Neural cell (in vitro differentiated cells): ENCODE results near the gene KRT5. TPM values are rescaled to one million over a fixed set of nuclear protein-coding genes. Genes with fewer than 3 reads are reported as not detected.

ENCODE experiments used
- H2AFZ ChIP-seq: fragments of 200-600, 300-800 bp; sonication (generic), shearing (Covaris generic); 2 replicates; pipeline ENCODE4 v1.6.0; 2014; ENCODE audit warnings: low read depth, mild to moderate bottlenecking, antibody characterized with exemption, low read length, moderate library complexity
- H3F3A ChIP-seq: fragments of 200-600 bp; shearing (Covaris generic); 2 replicates; pipeline ENCODE4 v1.6.1; 2016; ENCODE audit warnings: mild to moderate bottlenecking, moderate library complexity, mixed read lengths, antibody characterized with exemption, low read length; ENCODE audit not compliant: insufficient read depth, poor library complexity, severe bottlenecking
- H3K27ac ChIP-seq: fragments of 200-600, 300-800 bp; sonication (generic), shearing (Covaris generic); 2 replicates; pipeline ENCODE4 v1.5.1; 2014; ENCODE audit warnings: mild to moderate bottlenecking, low read length, moderate library complexity
- H3K27me3 ChIP-seq: fragments of 300-800, 200-600 bp; sonication (generic), shearing (Covaris generic); 2 replicates; pipeline ENCODE4 v1.6.0; 2014; ENCODE audit warnings: mild to moderate bottlenecking, low read depth, low read length, moderate library complexity; ENCODE audit not compliant: insufficient read depth
- H3K36me3 ChIP-seq: fragments of 300-800, 200-600 bp; sonication (generic), shearing (Covaris generic); 2 replicates; pipeline ENCODE4 v1.5.1; 2014; ENCODE audit warnings: mild to moderate bottlenecking, antibody characterized with exemption, low read length, moderate library complexity; ENCODE audit not compliant: insufficient read depth
- H3K4me2 ChIP-seq: fragments of 300-800, 200-600 bp; sonication (generic), shearing (Covaris generic); 2 replicates; pipeline ENCODE4 v1.6.0; 2014; ENCODE audit warnings: mild to moderate bottlenecking, low read length
- H3K4me3 ChIP-seq: fragments of 300-800, 200-600 bp; sonication (generic), shearing (Covaris generic); 2 replicates; pipeline ENCODE4 v1.5.1; 2014; ENCODE audit warnings: mild to moderate bottlenecking, low read length, moderate library complexity
- H3K79me2 ChIP-seq: fragments of 200-600 bp; shearing (Covaris generic); replicated peaks from 2 replicates; pipeline ENCODE4 v1.6.0; 2014; ENCODE audit warnings: mild to moderate bottlenecking, low read length, moderate library complexity; ENCODE audit not compliant: insufficient read depth
- H3K9ac ChIP-seq: fragments of 300-800, 200-600 bp; sonication (generic), shearing (Covaris generic); 2 replicates; pipeline ENCODE4 v1.6.1; 2016; ENCODE audit warnings: mild to moderate bottlenecking, low read length, mixed read lengths
- H3K9me2 ChIP-seq: fragments of 200-600 bp; shearing (Covaris generic); 2 replicates; pipeline ENCODE4 v1.6.1; 2016; ENCODE audit warnings: mild to moderate bottlenecking, low read length, mixed read lengths; ENCODE audit not compliant: insufficient read depth
- H3K9me3 ChIP-seq: fragments of 200-600, 300-800 bp; sonication (generic), shearing (Covaris generic); 2 replicates; pipeline ENCODE4 v1.6.1; 2016; ENCODE audit warnings: mild to moderate bottlenecking, mixed run types, low read length, moderate library complexity, mixed read lengths
- H4K20me1 ChIP-seq: fragments of 200-600 bp; shearing (Covaris generic); 2 replicates; pipeline ENCODE4 v1.6.1; 2016; ENCODE audit warnings: mild to moderate bottlenecking, mixed run types; ENCODE audit not compliant: insufficient read depth
- CTCF ChIP-seq: fragments of 450-650 bp; IDR thresholded peaks from 2 replicates; pipeline ENCODE4 v1.5.1; 2014; ENCODE audit warnings: antibody characterized with exemption, mild to moderate bottlenecking, moderate library complexity; ENCODE audit not compliant: poor library complexity, severe bottlenecking
- EP300 ChIP-seq: fragments of 450-650 bp; conservative IDR thresholded peaks from 2 replicates; pipeline ENCODE4 v1.6.1; 2014; ENCODE audit warnings: antibody characterized with exemption, mild to moderate bottlenecking, moderate library complexity; ENCODE audit not compliant: poor library complexity, severe bottlenecking
- EZH2 ChIP-seq: fragments of 200-600, 300-800 bp; shearing (Covaris generic), sonication (generic); IDR thresholded peaks from 2 replicates; pipeline ENCODE4 v1.6.1; 2014; ENCODE audit warnings: antibody characterized with exemption, low read length, borderline replicate concordance, mild to moderate bottlenecking; ENCODE audit not compliant: insufficient read depth, poor library complexity, severe bottlenecking
- MXI1 ChIP-seq: fragments of 450-650 bp; conservative IDR thresholded peaks from 2 replicates; pipeline ENCODE4 v1.6.1; 2014; ENCODE audit warnings: antibody characterized with exemption, mild to moderate bottlenecking; ENCODE audit not compliant: poor library complexity, severe bottlenecking
- POLR2AphosphoS5 ChIP-seq: IDR thresholded peaks from 2 replicates; pipeline ENCODE4 v1.6.1; 2012
- RAD21 ChIP-seq: fragments of 450-650 bp; conservative IDR thresholded peaks from 2 replicates; pipeline ENCODE4 v1.6.1; 2014; ENCODE audit warnings: antibody characterized with exemption, mild to moderate bottlenecking, moderate library complexity
- REST ChIP-seq: IDR thresholded peaks from 2 replicates; pipeline ENCODE4 v1.6.1; 2012; ENCODE audit warnings: borderline replicate concordance
- SMC3 ChIP-seq: fragments of 450-650 bp; conservative IDR thresholded peaks from 2 replicates; pipeline ENCODE4 v1.6.1; 2014; ENCODE audit warnings: antibody characterized with exemption, mild to moderate bottlenecking, moderate library complexity; ENCODE audit not compliant: poor library complexity
- TAF1 ChIP-seq: IDR thresholded peaks from 2 replicates; pipeline ENCODE4 v1.6.1; 2012; ENCODE audit warnings: low read depth
- polyA plus RNA-seq: library from polyadenylated mRNA; depleted of rRNA; stranded (reverse); fragments of >200 nt; gene quantifications from 2 replicates; pipeline ENCODE4 v1.2.3, GENCODE V29; 2014

KRT5 gene
- polyA plus RNA-seq, 1 donor from 2014 or later = not detected

GRCh38 chr12:52558781-52559445, 38.7 kb upstream of the KRT5 start:
- Histone ChIP-seq H3K9ac (no peak overlapping the region), H3K36me3 (no peaks in the 10 kb centered on the region), H4K20me1 (no peaks in the 10 kb centered on the region), H3K79me2 (no peaks in the 10 kb centered on the region), H3K9me3 (no peaks in the 10 kb centered on the region), H3K27me3 (no peaks in the 10 kb centered on the region), H3K4me2 (no peak overlapping the region), H2AFZ (no peak overlapping the region), H3F3A (no peaks in the 10 kb centered on the region), H3K27ac (no peak overlapping the region), H3K4me3 (no peak overlapping the region), H3K9me2 (no peaks in the 10 kb centered on the region)
- TF ChIP-seq REST (no peak), SMC3 (no peak), POLR2AphosphoS5 (no peak), EZH2 (no peak), EP300 (no peak), RAD21 (no peak), TAF1 (no peak), MXI1 (no peak), CTCF (no peak)

- Histone ChIP-seq H3F3A (no peaks in the 10 kb centered on the region), H3K4me2 (no peak overlapping the region), H3K27me3 (no peaks in the 10 kb centered on the region), H3K9me3 (no peaks in the 10 kb centered on the region), H3K9ac (no peak overlapping the region), H3K27ac (no peak overlapping the region), H4K20me1 (no peaks in the 10 kb centered on the region), H3K79me2 (no peaks in the 10 kb centered on the region), H3K9me2 (no peaks in the 10 kb centered on the region), H3K4me3 (no peak overlapping the region), H3K36me3 (no peaks in the 10 kb centered on the region), H2AFZ (no peak overlapping the region)
- TF ChIP-seq MXI1 = no peak
- no peak for TF ChIP-seq RAD21
- TF ChIP-seq REST = no peak
- TF ChIP-seq CTCF = no peak
- TF ChIP-seq EZH2 = no peak
- no peak for TF ChIP-seq POLR2AphosphoS5
- TF ChIP-seq SMC3 = no peak
- TF ChIP-seq TAF1 = no peak
These were observed 37.3 kb upstream of the KRT5 start for GRCh38 chr12:52557476-52557875.
